ENCODE results near the gene SLC16A8.
"Not testable (repeated sequence)": the region's sequence is repeated elsewhere in the genome, so short reads cannot be mapped to it uniquely, and the experiment has no call there.

Gene SLC16A8

DNA sequence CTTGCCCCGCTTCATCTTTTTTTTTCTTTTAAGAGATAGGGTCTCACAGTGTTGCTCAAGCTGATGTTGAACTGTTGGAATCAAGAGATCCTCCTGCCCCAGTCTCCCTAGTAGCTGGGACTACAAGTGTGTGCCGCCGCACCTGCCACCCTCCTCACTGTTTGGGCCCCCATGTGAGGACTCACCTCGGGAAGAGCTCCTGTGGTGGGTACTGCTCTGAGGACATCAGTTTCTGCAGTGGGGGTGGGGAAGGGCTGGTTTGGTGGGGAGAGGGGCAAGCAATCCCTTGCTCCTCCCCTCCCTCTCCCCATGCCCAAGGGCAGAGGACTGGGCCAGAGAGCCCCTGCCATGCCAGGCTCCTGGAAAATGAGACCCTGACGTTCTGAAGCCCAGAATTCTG, 1.5 kb upstream of the SLC16A8 start:
- DNase-seq = no peak

DNA sequence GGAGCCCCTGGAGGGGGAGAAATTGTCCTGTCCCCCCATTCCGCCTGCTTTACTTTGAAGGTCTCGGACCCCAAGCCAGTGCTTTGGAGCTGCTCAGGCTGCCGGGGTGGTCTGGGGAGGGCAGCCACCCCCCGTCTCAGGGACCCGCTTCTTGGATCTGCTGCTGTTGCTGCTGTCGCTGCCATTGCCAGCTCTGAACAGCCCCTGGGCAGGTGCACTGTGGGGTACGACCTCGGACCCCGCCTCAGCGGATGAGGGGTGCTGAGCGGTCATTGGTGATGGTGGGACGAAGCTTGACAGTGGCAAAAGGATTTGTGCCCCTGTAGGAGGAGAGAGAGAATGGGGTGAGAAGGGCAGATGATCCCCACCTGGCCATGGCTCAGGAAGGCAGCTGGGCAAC, 1.1 kb upstream of the SLC16A8 start:
- no peak for DNase-seq

DNA sequence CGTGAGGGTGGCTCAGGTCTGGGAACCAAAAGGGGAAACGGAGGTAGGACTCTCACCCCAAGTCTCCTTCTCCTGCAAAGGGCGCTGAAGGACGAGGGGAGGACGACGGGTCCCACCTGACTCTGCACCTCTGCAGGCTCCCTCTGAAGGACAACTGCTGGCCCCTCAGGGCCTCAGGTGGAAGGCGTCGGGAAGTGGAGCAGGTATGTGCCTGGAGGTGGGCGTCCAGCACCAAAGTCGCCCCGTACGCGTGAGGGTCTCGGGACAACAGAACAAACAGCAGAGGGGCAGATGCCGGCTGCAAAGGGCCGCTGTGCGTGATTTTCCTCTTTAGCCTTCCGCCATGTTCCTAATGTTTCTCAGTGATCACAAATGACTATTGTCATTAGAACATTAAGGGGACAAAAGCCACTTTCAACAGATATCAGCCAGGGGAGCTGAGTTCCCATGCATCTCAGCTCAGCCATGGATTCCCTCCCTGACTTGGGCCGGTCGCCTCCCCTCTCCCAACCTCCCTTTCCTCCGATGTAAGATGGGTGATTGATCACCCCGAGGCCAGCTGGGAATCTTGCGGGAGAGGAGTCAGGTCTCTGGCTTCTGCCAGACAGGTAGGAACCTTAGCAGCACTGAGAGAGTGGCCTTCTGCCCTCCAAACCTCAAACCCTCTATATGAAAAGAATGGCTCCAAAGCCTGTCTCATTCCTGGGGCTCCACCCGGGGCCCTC, 836 bp downstream of the SLC16A8 start:
- DNase-seq = no peak

DNA sequence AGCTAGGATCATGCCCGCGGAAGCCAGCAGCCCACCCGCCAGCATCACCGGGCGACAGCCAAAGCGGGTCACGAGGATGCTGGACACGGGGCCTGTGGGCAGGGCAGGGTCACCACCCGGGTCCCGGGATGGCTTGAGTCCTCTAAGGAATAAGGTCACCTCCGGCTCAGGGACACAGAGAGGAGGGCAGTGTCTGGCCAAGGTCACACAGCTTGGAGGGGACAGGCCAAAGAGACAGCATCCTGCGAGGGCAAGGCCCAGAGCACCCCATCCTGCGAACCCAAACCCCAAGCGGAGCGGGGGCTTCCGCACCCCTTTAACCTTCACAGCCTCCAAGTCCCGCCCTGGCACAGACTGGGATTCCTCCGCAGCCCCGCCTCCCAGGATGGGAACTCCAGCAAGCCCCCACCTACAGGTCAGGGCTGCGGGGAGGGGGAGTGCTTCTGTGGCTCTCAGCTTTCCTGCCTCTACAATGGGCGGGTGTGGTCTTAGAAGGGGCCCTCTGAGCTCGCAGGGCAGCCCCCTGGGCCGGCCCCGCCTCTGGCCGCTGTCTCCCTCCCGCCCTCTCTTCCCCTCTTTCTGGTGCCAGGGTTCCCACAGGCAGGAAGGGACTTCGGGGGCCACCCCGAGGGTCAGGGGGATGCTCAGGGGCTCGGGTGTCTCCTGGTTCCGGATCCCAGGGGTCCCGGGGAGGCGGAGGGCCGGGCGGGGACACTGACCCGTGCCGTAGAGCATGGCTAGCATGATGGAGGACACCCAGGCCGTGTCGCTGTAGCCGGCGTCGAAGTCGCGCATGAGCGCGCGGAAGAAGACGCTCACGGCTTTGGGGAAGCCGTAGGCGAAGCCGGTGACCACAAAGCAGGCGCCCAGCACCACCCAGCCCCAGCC, 1.8 kb downstream of the SLC16A8 start:
- peak; percentile 23 to 29 for DNase-seq

DNA sequence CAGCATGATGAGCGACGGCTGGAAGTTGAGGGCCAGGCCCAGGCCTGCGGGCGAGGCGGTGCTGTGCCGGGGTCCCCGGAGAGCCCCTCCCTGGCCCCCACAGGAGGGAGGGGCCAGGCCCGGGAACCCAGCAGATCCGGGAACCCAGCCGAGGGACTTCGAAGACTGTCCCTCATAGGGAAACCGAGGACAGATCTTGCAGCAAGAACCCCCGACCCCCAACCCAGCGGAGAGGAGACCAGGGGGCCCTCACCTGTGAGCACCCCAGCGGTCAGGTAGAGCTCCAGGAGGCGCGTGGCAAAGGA, 2.4 kb downstream of the SLC16A8 start:
- DNase-seq = no peak

DNA sequence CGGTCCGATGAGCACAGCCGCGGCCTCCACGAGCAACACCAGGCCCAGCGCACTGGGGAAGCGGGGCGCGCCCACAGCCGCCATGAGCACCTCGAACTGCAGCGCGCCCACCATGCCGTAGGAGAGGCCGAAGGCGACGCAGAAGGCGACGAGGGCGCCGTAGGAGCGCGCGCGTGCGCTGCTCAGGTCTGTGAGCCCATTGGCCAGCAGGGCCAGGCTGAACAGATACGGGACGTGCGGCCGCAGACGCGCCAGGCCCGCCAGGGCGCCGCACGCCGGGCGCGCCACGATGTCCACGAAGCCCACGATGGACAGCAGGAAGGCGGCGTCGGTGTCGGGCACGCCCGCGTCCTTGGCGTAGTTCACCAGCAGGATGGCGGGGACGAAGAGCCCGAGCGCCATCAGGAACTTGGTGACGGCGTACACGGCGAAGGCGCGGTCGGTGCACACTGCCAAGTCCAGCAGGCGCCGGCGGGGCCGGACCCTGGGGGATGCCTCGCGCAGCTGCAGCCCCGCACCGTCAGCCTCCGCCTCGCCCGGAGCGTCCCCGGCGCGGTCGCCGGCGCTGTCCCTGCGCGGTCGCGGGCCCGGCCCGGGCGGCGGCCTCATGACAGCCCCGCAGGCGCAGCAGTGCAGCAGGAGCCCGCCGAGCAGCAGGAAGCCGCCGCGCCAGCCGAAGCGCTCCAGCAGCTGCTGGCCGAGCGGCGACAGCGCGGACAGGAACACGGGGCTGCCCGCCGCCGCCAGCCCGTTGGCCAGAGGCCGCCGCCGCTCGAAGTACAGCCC, 2.9 kb downstream of the SLC16A8 start:
- DNase-seq = no peak

DNA sequence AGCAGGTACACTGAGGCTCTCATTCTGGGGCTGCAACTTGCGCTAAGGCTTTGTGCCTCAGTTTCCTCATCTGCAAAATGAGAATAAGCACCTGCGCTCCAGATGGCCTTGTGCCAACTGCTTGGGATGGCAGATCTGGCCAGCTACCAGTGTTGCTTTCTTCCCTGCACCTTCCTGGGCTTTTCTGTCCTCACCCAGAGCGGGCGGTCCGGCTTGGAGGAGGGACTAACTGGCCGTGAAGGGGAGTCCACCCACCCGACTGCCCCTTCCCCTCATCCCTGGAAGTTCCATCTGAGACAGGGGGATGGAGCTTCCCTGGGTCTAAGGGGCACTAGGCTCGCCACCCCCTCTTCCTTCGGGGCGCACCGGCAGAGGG, 3.5 kb downstream of the SLC16A8 start:
- no peak for DNase-seq

DNA sequence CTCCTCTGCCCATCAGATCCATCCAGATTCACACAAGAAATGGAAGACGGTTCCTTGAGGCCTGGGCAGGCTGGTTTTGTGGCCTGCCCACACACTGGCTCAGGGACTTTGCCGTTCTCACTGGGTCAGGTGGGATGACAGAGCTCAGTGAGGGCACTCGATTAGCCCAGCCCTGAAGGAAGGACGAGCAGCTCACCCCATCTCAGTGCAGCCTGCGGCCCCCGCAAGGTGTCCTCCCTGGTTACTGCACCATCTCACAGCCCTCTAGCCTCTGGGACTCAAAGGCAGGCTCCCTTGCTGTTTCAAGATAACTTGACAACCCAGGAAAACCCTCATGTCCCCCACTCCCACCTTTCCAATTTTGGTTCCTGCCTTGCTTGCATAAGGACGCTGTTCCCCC, 4.2 kb downstream of the SLC16A8 start:
- no peak for DNase-seq

DNA sequence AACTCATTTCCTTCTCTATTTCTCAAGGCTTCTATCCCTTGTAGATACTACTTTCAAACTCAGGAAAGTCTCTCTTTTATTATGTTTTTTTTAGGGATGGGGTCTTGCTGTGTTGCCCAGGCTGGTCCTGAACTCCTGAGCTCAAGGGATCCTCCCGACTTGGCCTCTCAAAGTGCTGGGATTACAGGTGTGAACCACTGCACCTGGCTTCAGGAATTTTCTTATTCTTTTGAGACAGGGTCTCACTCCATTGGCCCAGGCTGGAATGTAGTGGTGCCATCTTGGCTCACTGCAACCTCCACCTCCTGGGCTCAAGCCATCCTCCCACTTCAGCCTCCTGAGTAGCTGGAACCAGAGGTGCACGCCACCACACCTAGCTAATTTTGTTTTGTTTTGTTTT, 4.8 kb downstream of the SLC16A8 start:
- not testable (repeated sequence) for DNase-seq

DNA sequence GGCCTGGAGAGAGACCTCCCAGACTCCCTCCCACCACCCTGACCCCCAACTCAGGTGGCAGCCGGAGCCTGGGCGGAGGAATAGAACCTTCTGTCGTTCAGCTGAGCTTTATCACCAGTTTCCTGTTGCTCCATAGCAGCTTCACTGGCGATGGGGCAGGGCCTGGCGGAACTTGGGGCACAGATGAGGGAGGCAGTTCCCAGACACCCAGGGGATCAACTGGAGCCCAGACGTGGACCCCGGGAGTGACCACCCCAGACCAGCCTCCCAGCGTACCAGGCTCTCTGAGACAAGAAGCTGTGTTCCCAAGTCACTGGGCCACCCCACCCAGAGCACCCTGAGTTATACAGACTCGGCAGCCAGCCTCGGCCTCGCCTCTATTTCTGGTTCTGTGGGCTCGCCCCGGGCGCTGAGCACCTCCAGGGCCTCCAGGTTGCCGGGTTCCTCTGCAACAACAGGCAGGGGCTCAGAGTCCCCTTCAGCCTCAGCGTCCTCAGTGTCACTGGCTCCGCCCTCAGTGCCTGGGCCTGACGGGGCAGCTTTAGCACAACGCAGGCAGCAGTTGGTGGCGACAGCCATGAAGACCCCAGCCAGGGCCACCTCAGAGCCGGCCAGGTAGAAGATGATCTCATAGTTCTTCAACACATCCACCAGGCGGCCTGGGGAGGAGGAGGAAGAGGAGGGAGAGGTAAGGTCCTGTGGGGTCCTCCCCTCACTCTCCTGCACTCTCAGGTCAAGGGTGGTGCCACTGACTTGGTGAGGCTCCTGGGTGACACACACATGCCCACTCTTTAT, 5.7 kb downstream of the SLC16A8 start:
- no peak for DNase-seq

DNA sequence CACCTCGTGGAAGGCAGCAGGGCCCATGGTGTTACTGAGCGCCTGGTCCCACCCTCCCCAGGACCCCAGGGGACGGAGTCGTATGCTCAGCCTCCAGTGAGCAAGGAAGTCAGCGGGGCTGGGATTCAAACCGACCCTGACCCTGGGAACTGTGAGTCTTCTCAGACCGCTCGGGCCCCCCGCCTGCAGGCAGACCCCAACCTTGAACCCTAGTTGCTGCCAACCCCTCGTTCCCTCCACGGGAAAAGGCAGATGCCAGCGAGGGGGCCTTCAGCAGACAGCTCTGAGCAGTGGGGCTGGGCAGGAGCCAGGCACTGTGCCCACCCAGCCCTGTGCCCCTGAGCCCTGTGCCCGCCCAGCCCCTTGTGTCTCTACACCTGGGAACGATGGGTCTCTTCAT, 6.4 kb downstream of the SLC16A8 start:
- DNase-seq = no peak

DNA sequence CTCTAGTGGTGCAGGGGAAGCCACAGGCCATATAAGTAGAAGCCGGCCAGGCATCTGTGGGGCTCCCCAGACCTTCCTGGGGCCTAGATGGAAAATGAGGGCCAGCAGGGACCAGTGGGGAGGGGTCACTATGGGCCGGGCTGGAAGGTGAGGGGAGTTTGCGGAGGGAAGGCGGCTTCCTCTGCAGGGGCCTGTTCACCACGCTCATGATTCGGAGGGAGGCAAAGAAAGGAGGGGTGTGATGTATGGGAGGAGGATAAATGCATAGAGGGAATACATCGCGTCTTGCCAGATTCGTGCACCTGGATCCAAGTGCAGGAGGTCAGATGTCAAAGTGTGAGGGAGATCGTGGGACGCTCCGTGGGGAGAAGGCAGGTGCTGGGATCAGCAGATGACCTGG, 6.9 kb downstream of the SLC16A8 start:
- no peak for DNase-seq

DNA sequence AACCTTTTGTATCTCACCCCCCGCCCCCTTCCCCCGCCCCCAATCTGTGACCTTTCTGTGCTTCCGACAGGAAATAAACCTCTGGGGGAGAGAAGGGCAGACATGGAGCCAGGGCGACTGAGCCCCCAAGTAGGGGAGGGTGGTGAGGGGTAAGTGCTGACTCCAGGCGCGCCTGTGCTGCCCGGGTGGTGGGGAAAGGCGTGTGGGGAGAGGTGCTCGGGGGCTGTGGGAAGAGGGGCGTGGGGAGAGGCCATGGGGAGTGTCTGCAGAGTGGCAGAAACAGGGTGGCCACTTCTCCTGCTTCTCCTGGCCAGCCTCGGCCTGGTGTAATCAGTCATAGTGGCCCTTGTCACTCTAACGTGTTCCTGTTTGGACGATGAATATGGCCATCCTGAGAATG, 8.0 kb downstream of the SLC16A8 start:
- DNase-seq = no peak

DNA sequence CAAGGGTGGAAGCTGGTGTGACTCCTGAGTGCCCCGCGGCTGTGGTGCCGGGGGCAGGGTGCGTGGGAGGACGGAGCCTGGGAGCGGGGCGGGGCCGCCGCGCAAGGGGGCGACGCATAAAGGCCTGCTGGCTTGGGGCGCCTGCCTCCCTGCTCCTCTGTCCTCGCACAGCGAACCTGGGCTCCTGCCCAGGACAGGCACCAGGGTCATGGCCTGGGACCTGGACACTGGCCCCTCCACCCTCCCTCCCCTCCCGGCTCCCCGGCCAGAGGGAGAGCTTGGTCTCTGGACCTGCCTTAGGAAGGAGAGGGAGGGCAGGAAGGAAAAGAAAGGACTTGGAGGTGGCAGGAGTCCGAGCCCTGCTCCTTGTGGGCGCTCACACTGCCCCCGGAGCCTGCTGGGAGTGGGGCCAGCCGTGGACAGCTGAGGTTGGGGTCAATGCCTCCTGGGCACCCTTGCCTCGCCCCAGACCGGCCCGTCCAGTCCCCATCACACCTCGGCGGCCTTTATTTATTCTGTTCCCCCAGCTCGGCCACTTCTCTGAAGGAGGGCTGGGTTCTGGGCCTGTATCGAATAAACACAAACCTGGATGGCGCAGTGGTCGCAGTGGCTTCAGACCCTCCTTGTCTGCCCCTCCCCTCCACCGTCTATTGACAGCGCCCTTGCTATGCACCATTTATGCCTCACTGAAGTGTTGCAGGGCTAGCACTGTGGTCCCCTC, 8.7 kb downstream of the SLC16A8 start:
- DNase-seq = no peak

DNA sequence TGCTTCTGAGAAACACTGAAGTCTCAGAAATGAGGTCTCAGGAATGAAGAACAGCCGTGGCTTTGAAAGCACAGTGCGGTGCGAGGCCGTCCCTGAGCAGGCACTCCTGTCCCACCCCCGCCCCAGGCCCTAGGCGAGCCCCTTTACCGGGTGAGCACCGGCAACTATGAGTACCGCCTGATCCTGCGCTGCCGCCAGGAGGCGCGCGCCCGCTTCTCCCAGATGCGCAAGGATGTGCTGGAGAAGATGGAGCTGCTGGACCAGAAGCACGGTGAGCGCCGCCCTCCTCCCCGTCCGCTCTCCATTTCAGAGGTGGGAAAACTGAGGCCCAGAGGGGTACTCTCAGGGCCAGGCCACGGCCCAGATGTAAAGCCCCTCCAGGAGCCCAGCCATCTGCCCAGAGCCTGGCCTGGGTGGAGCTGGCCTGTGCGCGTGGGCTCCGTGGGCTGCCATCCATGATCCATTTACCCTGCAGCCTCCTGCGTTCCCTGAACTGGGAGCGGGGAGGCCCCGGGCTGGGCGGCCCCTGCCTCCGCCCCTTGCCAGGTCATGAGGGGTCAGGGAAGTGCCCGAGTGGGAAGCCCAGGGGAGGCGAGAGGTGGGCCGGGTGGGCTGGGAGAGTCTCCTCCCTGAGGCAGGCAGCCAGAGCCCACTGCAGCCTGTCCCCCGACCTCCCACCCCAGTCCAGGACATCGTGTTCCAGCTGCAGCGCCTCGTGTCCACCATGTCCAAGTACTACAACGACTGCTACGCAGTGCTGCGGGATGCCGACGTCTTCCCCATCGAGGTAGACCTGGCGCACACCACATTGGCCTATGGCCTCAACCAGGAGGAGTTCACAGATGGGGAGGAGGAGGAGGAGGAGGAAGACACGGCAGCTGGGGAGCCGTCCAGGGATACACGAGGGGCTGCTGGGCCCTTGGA, 9.5 kb downstream of the SLC16A8 start:
- DNase-seq = no peak

DNA sequence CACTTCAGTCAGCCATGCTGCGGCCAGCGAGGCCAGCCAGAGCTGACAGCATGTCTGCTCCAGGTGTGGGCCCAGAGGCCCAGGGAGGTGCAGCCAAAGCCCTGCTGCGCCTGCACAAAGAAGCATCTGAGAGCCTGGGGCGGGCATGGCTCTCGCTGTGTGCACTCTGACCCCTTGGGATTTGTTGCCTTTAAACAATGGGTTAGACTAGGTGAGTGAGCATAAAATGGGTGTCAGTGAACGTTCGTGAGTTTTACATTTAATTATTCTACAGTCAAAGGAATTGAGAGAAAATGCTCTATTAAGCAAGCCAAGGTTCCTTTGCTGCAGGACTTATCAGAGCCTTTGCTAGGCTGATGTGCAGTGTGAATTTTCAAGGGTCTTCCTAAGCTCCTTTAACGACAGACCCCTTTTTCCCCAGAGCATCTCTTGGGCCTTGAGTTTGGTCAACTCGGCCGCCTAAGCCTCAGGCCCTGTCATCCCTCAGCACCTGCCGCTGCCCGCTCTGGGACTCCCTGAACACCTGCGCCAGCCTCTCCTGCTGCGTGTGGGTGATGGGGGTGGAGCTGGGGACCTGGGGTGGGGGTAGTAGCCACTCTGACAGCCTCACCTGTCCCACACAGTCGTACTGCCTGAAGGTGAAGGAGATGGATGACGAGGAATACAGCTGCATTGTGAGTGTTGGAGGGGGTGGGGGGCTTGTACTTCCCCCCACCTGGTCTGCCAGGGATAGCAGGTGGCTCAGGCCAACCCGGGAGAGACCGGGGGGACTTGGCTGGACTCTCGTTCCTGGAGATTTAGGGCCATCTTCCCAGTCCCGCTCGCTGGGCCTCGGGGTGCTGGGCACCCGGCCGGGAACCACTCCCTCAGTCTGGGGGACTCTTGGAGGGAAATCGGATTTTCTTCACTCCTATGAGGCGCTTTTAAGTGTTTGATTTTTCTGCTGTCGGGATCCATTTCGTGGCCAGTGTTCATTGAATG, 10.5 kb downstream of the SLC16A8 start:
- no peak for DNase-seq

DNA sequence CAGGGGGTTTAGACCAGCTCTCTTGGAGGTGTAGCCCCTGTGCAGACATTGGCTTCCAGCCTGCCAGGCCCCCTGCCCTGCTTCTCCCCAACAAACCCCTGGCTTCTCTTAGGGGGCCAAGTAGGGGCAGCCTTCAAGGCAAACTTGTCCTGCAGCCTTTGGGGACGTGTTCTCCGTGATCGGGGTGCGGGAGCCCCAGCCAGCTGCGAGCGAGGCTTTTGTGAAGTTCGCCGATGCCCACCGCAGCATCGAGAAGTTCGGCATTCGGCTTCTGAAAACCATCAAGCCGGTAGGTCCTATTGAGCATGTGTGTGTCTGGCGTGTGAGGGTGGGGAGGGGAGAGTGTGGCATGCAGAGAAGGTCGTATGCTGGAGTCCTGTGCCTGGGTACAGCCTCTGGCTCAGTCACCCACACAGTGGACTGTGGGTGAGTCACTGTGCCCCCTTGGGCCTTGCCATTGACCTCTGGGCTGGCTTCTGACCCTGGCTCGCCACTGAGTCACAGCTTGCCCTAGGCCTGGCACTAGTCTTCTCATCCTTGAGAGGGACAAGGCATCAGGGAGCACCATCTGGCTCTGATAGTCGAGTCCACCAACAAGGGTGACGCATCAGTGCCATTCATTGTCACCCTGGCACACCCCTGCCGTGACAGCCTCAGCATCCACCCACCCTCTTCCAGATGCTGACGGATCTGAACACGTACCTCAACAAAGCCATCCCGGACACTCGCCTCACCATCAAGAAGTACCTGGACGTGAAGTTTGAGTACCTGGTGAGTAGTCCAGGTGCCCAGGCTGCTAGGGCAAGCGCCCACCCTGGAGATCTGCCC, 11.4 kb downstream of the SLC16A8 start:
- DNase-seq = no peak

DNA sequence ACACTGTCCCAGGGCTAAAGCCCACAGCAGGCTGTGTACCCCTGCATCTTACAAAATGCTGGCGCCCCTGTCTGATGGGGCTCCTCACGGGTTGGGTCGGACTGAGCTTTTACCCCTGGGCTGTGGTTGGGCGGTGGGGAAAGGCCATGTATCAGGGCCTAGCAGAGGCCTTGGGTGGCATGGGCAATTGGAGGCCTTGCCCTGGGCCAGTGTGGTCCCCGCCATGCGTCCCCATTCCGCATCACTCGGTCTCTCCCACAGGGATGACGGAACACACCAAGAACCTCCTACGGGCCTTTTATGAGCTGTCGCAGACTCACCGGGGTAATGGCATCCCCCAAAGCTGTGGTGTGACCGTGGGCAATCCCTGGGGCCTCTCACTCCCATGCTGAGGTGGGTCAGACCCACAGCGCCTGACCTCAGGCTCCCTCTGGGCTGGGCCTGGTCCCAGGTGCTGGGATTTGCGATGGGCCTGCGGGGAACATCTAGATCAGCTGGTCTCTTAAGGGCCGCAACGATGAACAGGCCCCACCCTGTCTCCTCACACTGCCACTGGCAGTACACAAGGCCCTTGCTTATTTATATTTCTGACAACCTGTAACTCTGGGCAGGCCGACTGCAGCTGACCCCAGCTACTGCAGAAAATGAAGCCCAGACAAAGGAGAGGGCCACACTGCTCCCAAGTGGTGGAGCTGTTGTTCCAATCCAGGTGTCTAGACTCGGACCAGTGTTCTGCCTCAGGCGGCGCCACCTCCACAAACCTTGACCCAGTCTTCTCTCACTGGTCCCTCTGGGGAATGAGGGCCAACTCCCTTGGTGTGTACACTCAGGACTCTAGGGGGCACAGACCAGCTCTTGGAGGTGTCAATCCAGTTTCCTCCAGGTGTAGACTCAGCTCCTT, 12.3 kb downstream of the SLC16A8 start:
- no peak for DNase-seq

All from inflammatory macrophage treated with lipopolysaccharide for 1 hour (primary cell).